Skeletal muscle tissue (tissue), 4 donors: ENCODE data around the gene MRPL27. TPM values are rescaled to one million over a fixed set of nuclear protein-coding genes. Genes with fewer than 3 reads are reported as not detected.
"Not testable (repeated sequence)": the region's sequence is repeated elsewhere in the genome, so short reads cannot be mapped to it uniquely, and the experiment has no call there.

ENCODE experiments used
- H3K27ac ChIP-seq: one replicate; pipeline ENCODE4 v1.7.0; 2013; ENCODE audit warnings: mild to moderate bottlenecking, low read depth, low read length, inconsistent platforms
- H3K27me3 ChIP-seq, 3 donors: one replicate each; pipeline ENCODE4 v1.7.0; 2013; ENCODE audit warnings: low read length in 3 of 3; ENCODE audit not compliant: control insufficient read depth in 3 of 3, insufficient read depth in 3 of 3
- H3K36me3 ChIP-seq, 3 donors: one replicate each; pipeline ENCODE4 v1.7.0; 2013; ENCODE audit warnings: low read length in 3 of 3; ENCODE audit not compliant: control insufficient read depth in 3 of 3, insufficient read depth in 3 of 3
- H3K4me1 ChIP-seq, 3 donors: one replicate each; pipeline ENCODE4 v1.7.0; 2013; ENCODE audit warnings: low read length in 3 of 3, mild to moderate bottlenecking in 3 of 3; ENCODE audit not compliant: control insufficient read depth in 3 of 3, insufficient read depth in 3 of 3
- H3K4me3 ChIP-seq, 3 donors: one replicate each; pipeline ENCODE4 v1.7.0; 2013; ENCODE audit warnings: low read length in 3 of 3
- H3K9ac ChIP-seq, 3 donors: one replicate each; pipeline ENCODE4 v1.7.0; 2013; ENCODE audit warnings: low read length in 3 of 3, mild to moderate bottlenecking in 3 of 3, moderate library complexity in 2 of 3, low read depth in 1 of 3
- H3K9me3 ChIP-seq, 3 donors: one replicate each; pipeline ENCODE4 v1.7.0; 2013; ENCODE audit warnings: low read length in 3 of 3; ENCODE audit not compliant: control insufficient read depth in 3 of 3
- total RNA-seq: library from RNA; depleted of rRNA; stranded (reverse); fragments of >200 nt; gene quantifications from one replicate; pipeline ENCODE4 v1.2.3, GENCODE V29; 2014
- donor health status: Osteomylitis.

The MRPL27 gene
- total RNA-seq, 1 donor from 2014 or later = 65.2 TPM

DNA sequence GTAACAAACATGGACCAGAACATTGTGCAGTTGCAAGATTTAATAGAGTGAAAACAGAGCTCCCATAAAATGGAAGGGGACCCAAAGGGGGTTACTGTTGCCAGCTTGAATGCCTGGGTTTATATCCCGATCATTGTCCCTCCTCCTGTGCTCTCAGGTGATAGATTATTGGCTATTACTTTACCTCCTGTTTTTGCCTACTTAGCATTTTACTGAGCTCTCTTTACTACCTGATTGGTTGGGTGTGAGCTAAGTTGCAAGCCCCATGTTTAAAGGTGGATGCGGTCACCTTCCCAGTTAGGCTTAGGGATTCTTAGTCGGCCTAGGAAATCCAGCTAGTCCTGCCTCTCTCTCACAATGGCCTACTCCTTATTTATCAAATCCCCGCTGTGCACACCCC lies 32.4 kb upstream of the MRPL27 start:
- H3K4me1 ChIP-seq, H3K27me3 ChIP-seq, H3K9me3 ChIP-seq, H3K27ac ChIP-seq, H3K4me3 ChIP-seq, H3K36me3 ChIP-seq, H3K9ac ChIP-seq: not testable (repeated sequence)

GRCh38 chr17:50399591-50399990 lies 26.6 kb upstream of the MRPL27 start:
- not testable (repeated sequence) for H3K9me3 ChIP-seq, H3K27me3 ChIP-seq, H3K4me3 ChIP-seq, H3K27ac ChIP-seq, H3K9ac ChIP-seq, H3K36me3 ChIP-seq
- H3K4me1 ChIP-seq = peaks cover 15 to 31% (median 27%) of the 10 kb centered on the region in 3 donors

DNA sequence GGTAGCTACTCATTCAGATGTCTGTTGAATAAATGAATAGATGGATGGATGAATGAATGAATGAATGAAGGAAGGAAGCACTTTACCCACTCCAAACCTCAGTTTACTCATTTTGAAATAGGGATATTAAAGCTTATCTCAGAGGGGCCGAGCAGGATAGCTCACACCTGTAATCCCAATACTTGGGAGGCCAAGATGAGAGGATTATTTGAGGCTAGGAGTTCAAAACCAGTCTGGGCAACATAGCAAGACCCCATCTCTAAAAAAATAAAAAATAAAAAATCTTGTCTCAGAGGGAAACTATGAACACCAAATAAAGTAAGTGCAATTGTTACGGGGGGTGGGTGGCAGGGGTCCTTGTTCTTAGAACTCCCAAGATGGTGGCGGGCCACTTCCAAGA lies 25.7 kb upstream of the MRPL27 start:
- H3K9ac ChIP-seq, H3K4me3 ChIP-seq, H3K27ac ChIP-seq, H3K9me3 ChIP-seq, H3K27me3 ChIP-seq: not testable (repeated sequence)
- Histone ChIP-seq H3K36me3 (peaks cover 9 to 15% (median 12%) of the 10 kb centered on the region in 3 donors), H3K4me1 (peaks cover 15 to 31% (median 29%) of the 10 kb centered on the region in 3 donors)

- H3K9ac ChIP-seq = peak overlapping the region in 2 of 3 donors; percentile 84 to 92
- H3K27ac ChIP-seq = no peak overlapping the region
- H3K36me3 ChIP-seq = peaks cover 17 to 22% (median 19%) of the 10 kb centered on the region in 3 donors
- no peaks in the 10 kb centered on the region for H3K27me3 ChIP-seq
- no peaks in the 10 kb centered on the region for H3K9me3 ChIP-seq
- peak overlapping the region; percentile 81 to 97 (median 96) for H3K4me3 ChIP-seq
- peaks cover 15 to 31% (median 29%) of the 10 kb centered on the region in 3 donors for H3K4me1 ChIP-seq
Observed at GRCh38 chr17:50397919-50398285, 24.9 kb upstream of the MRPL27 start.

GRCh38 chr17:50397111-50397918 lies 24.3 kb upstream of the MRPL27 start, which contains the start of gene LRRC59:
Gene LRRC59 (minus strand): TSS chr17:50397523. CDS start chr17:50397317, 206 bp downstream.
- Histone ChIP-seq H3K27me3 (no peaks in the 10 kb centered on the region), H3K4me1 (peaks cover 15 to 31% (median 29%) of the 10 kb centered on the region in 3 donors), H3K9me3 (no peaks in the 10 kb centered on the region), H3K4me3 (peak within 1 kb of the TSS; percentile 81 to 97 (median 96)), H3K36me3 (peaks cover 22 to 28% (median 25%) of the 10 kb centered on the region in 3 donors), H3K27ac (peak within 1 kb of the TSS; percentile 61), H3K9ac (peak within 1 kb of the TSS; percentile 84 to 92 (median 88))

- Histone ChIP-seq H3K4me1 (peaks cover 15 to 31% (median 29%) of the 10 kb centered on the region in 3 donors), H3K27me3 (no peaks in the 10 kb centered on the region), H3K36me3 (peaks cover 29 to 37% (median 33%) of the 10 kb centered on the region in 3 donors), H3K4me3 (peak overlapping the region; percentile 81 to 97 (median 96)), H3K27ac (peak overlapping the region; percentile 61), H3K9me3 (no peaks in the 10 kb centered on the region), H3K9ac (peak overlapping the region; percentile 84 to 92 (median 88))
Observed at GRCh38 chr17:50396261-50397110, 23.5 kb upstream of the MRPL27 start.

DNA sequence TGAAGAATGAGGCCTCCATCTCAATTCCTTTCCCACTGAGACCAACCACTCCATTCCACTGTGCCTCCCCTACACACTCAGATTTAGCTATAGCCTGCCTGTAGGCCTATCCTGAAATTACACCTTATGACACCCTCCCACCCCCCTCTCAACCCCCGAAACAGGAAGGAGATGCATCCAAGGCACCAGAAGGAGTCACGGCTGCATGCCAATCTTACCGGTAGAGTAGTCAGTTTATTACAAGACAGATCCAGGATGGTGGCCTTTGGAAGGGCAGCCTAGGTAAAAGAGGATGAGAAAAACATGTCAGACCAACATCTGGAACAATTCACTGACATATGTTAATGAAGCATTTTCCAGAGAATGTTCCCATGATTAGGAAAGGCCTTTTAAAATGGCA lies 21.7 kb upstream of the MRPL27 start:
- Histone ChIP-seq H3K36me3 (peaks cover 41 to 52% (median 50%) of the 10 kb centered on the region in 3 donors), H3K9ac (no peak overlapping the region), H3K27ac (no peak overlapping the region), H3K4me3 (no peak overlapping the region), H3K27me3 (no peaks in the 10 kb centered on the region), H3K4me1 (peaks cover 15 to 31% (median 29%) of the 10 kb centered on the region in 3 donors), H3K9me3 (no peaks in the 10 kb centered on the region)

- Histone ChIP-seq H3K4me3 (no peak overlapping the region), H3K27me3 (no peaks in the 10 kb centered on the region), H3K9ac (no peak overlapping the region), H3K36me3 (peaks cover 42 to 61% (median 60%) of the 10 kb centered on the region in 3 donors), H3K4me1 (peaks cover 15 to 31% (median 29%) of the 10 kb centered on the region in 3 donors), H3K9me3 (no peaks in the 10 kb centered on the region), H3K27ac (no peak overlapping the region)
Observed at GRCh38 chr17:50393700-50394099, 20.7 kb upstream of the MRPL27 start.

- Histone ChIP-seq H3K9ac (no peak overlapping the region), H3K4me3 (no peak overlapping the region), H3K9me3 (no peaks in the 10 kb centered on the region), H3K27me3 (no peaks in the 10 kb centered on the region), H3K4me1 (peaks cover 13 to 29% (median 27%) of the 10 kb centered on the region in 3 donors), H3K36me3 (peaks cover 51 to 71% (median 71%) of the 10 kb centered on the region in 3 donors), H3K27ac (no peak overlapping the region)
Observed at GRCh38 chr17:50392621-50393020, 19.6 kb upstream of the MRPL27 start.
